HEK293 (cell line): ENCODE measurements around the gene PDIA6.

Experiments used
- CTCF ChIA-PET: fragments of 350-600 bp; formaldehyde crosslinking; extraction: SDS; loops from one replicate; lab custom pipeline; 2021; ENCODE audit warnings: antibody characterized with exemption; lab: Yijun Ruan, JAX
- POLR2A ChIA-PET: fragments of 300-600 bp; formaldehyde crosslinking; extraction: SDS; loops from one replicate; lab custom pipeline; 2020; ENCODE audit warnings: antibody characterized with exemption, inconsistent platforms; lab: Yijun Ruan, JAX
- H3K27ac ChIP-seq: fragments of 200-500 bp; sonication (Bioruptor generic); 2 replicates; pipeline ENCODE4 v1.5.1; 2014; ENCODE audit warnings: low read depth, low read length, control low read depth, inconsistent platforms; ENCODE audit errors: extremely low read depth
- H3K36me3 ChIP-seq, 2 experiments: fragments of 200-500 bp in 1 of 2; sonication (Bioruptor generic) in 1 of 2; 1 replicate in 1 of 2; 2 replicates in 1 of 2; pipeline ENCODE4 v1.5.1; 2014 to 2017; ENCODE audit warnings: inconsistent platforms in 2 of 2, low read length in 2 of 2; ENCODE audit not compliant: control insufficient read depth in 2 of 2, insufficient read depth in 1 of 2
- H3K4me1 ChIP-seq: fragments of 200-500 bp; sonication (Bioruptor generic); 2 replicates; pipeline ENCODE4 v1.5.1; 2014; ENCODE audit warnings: mild to moderate bottlenecking, low read length, inconsistent platforms; ENCODE audit not compliant: control insufficient read depth, insufficient read depth
- H3K4me3 ChIP-seq: 2 replicates; pipeline ENCODE4 v1.5.1; 2011; ENCODE audit warnings: low read depth, mild to moderate bottlenecking, control low read depth, low read length, moderate library complexity
- H3K9me3 ChIP-seq: fragments of 200-500 bp; sonication (Bioruptor generic); 2 replicates; pipeline ENCODE4 v1.5.1; 2014; ENCODE audit warnings: low read depth, low read length, inconsistent platforms; ENCODE audit not compliant: control insufficient read depth, insufficient read depth
- EGR2 ChIP-seq: fragments of 450-650 bp; formaldehyde crosslinking; IDR thresholded peaks from 2 replicates; pipeline ENCODE4 v1.5.1; 2016; ENCODE audit warnings: low read depth, missing biosample characterization, missing genetic modification characterization
- ZFP69B ChIP-seq: fragments of 450-650 bp; formaldehyde crosslinking; IDR thresholded peaks from 2 replicates; pipeline ENCODE4 v1.5.1; 2016; ENCODE audit warnings: missing biosample characterization, missing genetic modification characterization
- ZNF138 ChIP-seq: fragments of 450-650 bp; formaldehyde crosslinking; IDR thresholded peaks from 2 replicates; pipeline ENCODE4 v1.5.1; 2016; ENCODE audit warnings: missing biosample characterization, missing genetic modification characterization, borderline replicate concordance
- ZNF157 ChIP-seq: fragments of 450-650 bp; formaldehyde crosslinking; IDR thresholded peaks from 2 replicates; pipeline ENCODE4 v1.5.1; 2016; ENCODE audit warnings: missing biosample characterization, missing genetic modification characterization
- ZNF23 ChIP-seq: fragments of 450-650 bp; formaldehyde crosslinking; IDR thresholded peaks from 2 replicates; pipeline ENCODE4 v1.5.1; 2016; ENCODE audit warnings: missing biosample characterization, missing genetic modification characterization, borderline replicate concordance
- ZNF350 ChIP-seq: fragments of 450-650 bp; formaldehyde crosslinking; IDR thresholded peaks from 2 replicates; pipeline ENCODE4 v1.5.0; 2017; ENCODE audit warnings: missing biosample characterization, mild to moderate bottlenecking, missing genetic modification characterization
- ZNF548 ChIP-seq: fragments of 450-650 bp; formaldehyde crosslinking; IDR thresholded peaks from 2 replicates; pipeline ENCODE4 v1.5.1; 2016; ENCODE audit warnings: missing biosample characterization, missing genetic modification characterization
- ZNF623 ChIP-seq: fragments of 450-650 bp; formaldehyde crosslinking; IDR thresholded peaks from 2 replicates; pipeline ENCODE4 v1.5.1; 2016; ENCODE audit warnings: missing biosample characterization, missing genetic modification characterization
- TF ChIP-seq, protein P1 (sequence below): fragments of 450-650 bp; formaldehyde crosslinking; IDR thresholded peaks from 2 replicates; pipeline ENCODE4 v1.5.1; 2016; ENCODE audit warnings: missing biosample characterization, missing genetic modification characterization
- TF ChIP-seq, protein P2 (sequence below): fragments of 450-650 bp; formaldehyde crosslinking; IDR thresholded peaks from 2 replicates; pipeline ENCODE4 v1.5.1; 2017; ENCODE audit warnings: missing biosample characterization, missing genetic modification characterization
- TF ChIP-seq, protein P3 (sequence below): fragments of 450-650 bp; formaldehyde crosslinking; IDR thresholded peaks from 2 replicates; pipeline ENCODE4 v1.5.1; 2017; ENCODE audit warnings: missing biosample characterization, mild to moderate bottlenecking, missing genetic modification characterization, moderate library complexity
- TF ChIP-seq, protein P4 (sequence below): fragments of 450-650 bp; formaldehyde crosslinking; IDR thresholded peaks from 2 replicates; pipeline ENCODE4 v1.5.1; 2016; ENCODE audit warnings: missing biosample characterization, missing genetic modification characterization
- TF ChIP-seq, protein P5 (sequence below): fragments of 450-650 bp; formaldehyde crosslinking; conservative IDR thresholded peaks from 2 replicates; pipeline ENCODE4 v1.5.1; 2016; ENCODE audit warnings: low read depth, missing biosample characterization, missing genetic modification characterization
- TF ChIP-seq, protein P6 (sequence below): fragments of 450-650 bp; formaldehyde crosslinking; IDR thresholded peaks from 2 replicates; pipeline ENCODE4 v1.5.1; 2016; ENCODE audit warnings: missing biosample characterization, missing genetic modification characterization

The PDIA6 gene

DNA sequence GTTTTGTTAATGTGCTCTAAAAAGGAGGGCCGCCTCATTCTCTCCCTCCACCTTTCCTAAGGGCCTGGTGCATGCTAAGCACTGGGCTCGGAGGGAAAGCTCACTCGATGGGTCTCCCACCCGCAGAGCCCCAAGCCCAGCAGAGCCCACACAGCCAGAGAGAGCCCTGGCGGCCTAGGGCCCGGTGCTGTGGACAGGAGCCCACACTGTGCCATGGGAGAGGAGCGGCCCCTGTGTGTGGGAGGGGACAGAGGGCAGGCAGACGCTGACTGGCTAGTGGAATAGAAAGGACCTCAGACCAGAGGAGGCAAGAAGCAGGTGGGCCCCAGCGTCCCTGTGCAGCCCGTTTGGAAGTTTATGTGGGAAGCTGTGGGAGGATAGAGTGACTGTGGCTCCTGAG is 49.7 kb upstream of the PDIA6 start:
- Histone ChIP-seq H3K36me3 (no peaks in the 10 kb centered on the region), H3K4me3 (no peak overlapping the region), H3K27ac (no peak overlapping the region), H3K9me3 (no peaks in the 10 kb centered on the region), H3K4me1 (no peaks in the 10 kb centered on the region)
- ChIA-PET POLR2A (no interaction called here), CTCF (no interaction called here)
- TF ChIP-seq, protein P1, sequence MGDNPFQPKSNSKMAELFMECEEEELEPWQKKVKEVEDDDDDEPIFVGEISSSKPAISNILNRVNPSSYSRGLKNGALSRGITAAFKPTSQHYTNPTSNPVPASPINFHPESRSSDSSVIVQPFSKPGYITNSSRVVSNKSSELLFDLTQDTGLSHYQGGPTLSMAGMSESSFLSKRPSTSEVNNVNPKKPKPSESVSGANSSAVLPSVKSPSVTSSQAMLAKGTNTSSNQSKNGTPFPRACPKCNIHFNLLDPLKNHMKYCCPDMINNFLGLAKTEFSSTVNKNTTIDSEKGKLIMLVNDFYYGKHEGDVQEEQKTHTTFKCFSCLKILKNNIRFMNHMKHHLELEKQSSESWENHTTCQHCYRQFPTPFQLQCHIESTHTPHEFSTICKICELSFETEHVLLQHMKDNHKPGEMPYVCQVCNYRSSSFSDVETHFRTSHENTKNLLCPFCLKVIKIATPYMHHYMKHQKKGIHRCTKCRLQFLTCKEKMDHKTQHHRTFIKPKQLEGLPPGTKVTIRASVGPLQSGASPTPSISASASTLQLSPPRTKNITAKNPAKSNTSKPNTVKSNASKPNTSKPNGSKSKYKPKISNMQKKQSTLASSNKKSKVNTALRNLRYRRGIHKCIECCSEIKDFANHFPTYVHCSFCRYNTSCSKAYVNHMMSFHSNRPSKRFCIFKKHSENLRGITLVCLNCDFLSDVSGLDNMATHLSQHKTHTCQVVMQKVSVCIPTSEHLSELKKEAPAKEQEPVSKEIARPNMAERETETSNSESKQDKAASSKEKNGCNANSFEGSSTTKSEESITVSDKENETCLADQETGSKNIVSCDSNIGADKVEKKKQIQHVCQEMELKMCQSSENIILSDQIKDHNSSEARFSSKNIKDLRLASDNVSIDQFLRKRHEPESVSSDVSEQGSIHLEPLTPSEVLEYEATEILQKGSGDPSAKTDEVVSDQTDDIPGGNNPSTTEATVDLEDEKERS (tag by site-specific recombination) = no peak
- TF ChIP-seq EGR2 (tag by site-specific recombination) = peak; percentile 26; the same call in 1 of the 2 replicates
- TF ChIP-seq, protein P2, sequence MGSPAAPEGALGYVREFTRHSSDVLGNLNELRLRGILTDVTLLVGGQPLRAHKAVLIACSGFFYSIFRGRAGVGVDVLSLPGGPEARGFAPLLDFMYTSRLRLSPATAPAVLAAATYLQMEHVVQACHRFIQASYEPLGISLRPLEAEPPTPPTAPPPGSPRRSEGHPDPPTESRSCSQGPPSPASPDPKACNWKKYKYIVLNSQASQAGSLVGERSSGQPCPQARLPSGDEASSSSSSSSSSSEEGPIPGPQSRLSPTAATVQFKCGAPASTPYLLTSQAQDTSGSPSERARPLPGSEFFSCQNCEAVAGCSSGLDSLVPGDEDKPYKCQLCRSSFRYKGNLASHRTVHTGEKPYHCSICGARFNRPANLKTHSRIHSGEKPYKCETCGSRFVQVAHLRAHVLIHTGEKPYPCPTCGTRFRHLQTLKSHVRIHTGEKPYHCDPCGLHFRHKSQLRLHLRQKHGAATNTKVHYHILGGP (tag by site-specific recombination) = no peak

DNA sequence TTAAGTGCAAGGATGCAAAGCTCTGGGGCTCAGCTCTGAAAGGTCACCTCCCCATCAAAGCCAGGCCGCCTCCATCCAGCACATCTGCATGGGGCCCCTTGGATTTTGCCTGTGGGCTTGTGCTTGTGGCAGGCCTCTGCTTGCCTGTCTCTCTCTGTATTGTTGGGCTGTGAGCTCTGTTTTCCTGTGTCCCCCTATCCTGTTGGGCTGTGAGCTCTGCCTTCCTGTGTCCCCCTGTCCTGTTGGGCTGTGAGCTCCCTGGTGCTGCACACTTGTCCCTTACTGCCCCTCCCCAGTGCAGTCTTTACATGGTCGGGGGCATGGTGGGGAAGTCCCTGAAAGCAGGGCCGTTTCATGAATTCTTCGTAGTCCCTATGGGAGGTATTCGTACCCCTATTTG is 49.2 kb upstream of the PDIA6 start:
- Histone ChIP-seq H3K9me3 (no peaks in the 10 kb centered on the region), H3K4me3 (no peak overlapping the region), H3K27ac (no peak overlapping the region), H3K4me1 (no peaks in the 10 kb centered on the region), H3K36me3 (no peaks in the 10 kb centered on the region)
- CTCF ChIA-PET = no interaction called here
- TF ChIP-seq ZFP69B (tag by site-specific recombination) = no peak
- TF ChIP-seq, protein P3, sequence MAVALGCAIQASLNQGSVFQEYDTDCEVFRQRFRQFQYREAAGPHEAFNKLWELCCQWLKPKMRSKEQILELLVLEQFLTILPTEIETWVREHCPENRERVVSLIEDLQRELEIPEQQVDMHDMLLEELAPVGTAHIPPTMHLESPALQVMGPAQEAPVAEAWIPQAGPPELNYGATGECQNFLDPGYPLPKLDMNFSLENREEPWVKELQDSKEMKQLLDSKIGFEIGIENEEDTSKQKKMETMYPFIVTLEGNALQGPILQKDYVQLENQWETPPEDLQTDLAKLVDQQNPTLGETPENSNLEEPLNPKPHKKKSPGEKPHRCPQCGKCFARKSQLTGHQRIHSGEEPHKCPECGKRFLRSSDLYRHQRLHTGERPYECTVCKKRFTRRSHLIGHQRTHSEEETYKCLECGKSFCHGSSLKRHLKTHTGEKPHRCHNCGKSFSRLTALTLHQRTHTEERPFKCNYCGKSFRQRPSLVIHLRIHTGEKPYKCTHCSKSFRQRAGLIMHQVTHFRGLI (tag by site-specific recombination) = peak; percentile 72; the same call in 1 of the 2 replicates
- POLR2A ChIA-PET = no interaction called here

DNA sequence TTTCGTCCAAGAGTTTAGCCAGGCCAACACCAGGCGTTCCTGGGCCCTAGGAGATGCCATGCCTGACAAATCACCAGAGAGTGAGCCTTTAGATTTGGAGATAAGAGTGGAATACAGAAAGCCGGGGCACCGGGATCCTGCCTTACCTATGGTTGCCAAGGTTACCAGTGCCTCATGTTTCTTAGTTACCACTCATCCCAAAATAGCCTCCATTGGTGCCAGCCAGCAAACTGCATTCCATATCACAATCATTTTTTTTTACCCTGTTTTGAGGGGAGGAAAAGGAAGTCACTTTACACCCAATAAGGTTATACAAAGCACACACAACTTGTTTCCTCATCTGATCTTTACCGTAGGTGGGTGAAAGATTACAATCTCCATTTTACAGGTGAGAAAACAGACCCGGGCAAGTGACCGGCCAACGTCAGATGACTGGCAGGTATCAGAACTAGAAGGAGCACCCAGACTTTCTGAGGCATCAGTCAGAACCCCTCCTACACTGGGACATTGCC is 48.3 kb upstream of the PDIA6 start:
- ChIA-PET POLR2A (no interaction called here), CTCF (no interaction called here)
- no peaks in the 10 kb centered on the region for H3K36me3 ChIP-seq
- no peaks in the 10 kb centered on the region for H3K4me1 ChIP-seq
- H3K27ac ChIP-seq = no peak overlapping the region
- no peak overlapping the region for H3K4me3 ChIP-seq
- H3K9me3 ChIP-seq = no peaks in the 10 kb centered on the region
- TF ChIP-seq, protein P4, sequence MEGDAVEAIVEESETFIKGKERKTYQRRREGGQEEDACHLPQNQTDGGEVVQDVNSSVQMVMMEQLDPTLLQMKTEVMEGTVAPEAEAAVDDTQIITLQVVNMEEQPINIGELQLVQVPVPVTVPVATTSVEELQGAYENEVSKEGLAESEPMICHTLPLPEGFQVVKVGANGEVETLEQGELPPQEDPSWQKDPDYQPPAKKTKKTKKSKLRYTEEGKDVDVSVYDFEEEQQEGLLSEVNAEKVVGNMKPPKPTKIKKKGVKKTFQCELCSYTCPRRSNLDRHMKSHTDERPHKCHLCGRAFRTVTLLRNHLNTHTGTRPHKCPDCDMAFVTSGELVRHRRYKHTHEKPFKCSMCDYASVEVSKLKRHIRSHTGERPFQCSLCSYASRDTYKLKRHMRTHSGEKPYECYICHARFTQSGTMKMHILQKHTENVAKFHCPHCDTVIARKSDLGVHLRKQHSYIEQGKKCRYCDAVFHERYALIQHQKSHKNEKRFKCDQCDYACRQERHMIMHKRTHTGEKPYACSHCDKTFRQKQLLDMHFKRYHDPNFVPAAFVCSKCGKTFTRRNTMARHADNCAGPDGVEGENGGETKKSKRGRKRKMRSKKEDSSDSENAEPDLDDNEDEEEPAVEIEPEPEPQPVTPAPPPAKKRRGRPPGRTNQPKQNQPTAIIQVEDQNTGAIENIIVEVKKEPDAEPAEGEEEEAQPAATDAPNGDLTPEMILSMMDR = no peak
- TF ChIP-seq ZNF138 (tag by site-specific recombination) = no peak
- TF ChIP-seq, protein P5, sequence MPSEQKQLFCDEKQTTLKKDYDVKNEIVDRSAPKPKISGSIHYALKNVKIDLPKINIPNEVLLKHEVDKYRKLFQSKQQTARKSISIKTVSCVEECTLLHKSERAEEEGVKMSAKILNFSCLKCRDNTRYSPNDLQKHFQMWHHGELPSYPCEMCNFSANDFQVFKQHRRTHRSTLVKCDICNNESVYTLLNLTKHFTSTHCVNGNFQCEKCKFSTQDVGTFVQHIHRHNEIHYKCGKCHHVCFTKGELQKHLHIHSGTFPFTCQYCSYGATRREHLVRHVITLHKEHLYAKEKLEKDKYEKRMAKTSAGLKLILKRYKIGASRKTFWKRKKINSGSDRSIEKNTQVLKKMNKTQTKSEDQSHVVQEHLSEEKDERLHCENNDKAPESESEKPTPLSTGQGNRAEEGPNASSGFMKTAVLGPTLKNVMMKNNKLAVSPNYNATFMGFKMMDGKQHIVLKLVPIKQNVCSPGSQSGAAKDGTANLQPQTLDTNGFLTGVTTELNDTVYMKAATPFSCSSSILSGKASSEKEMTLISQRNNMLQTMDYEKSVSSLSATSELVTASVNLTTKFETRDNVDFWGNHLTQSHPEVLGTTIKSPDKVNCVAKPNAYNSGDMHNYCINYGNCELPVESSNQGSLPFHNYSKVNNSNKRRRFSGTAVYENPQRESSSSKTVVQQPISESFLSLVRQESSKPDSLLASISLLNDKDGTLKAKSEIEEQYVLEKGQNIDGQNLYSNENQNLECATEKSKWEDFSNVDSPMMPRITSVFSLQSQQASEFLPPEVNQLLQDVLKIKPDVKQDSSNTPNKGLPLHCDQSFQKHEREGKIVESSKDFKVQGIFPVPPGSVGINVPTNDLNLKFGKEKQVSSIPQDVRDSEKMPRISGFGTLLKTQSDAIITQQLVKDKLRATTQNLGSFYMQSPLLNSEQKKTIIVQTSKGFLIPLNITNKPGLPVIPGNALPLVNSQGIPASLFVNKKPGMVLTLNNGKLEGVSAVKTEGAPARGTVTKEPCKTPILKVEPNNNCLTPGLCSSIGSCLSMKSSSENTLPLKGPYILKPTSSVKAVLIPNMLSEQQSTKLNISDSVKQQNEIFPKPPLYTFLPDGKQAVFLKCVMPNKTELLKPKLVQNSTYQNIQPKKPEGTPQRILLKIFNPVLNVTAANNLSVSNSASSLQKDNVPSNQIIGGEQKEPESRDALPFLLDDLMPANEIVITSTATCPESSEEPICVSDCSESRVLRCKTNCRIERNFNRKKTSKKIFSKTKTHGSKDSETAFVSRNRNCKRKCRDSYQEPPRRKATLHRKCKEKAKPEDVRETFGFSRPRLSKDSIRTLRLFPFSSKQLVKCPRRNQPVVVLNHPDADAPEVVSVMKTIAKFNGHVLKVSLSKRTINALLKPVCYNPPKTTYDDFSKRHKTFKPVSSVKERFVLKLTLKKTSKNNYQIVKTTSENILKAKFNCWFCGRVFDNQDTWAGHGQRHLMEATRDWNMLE (tag by site-specific recombination) = no peak
- TF ChIP-seq ZNF350 = no peak
- no peak for TF ChIP-seq ZNF23
- TF ChIP-seq, protein P6, sequence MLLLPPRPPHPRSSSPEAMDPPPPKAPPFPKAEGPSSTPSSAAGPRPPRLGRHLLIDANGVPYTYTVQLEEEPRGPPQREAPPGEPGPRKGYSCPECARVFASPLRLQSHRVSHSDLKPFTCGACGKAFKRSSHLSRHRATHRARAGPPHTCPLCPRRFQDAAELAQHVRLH (tag by site-specific recombination) = no peak
- no peak for TF ChIP-seq ZNF157 (tag by site-specific recombination)
- TF ChIP-seq ZNF623 (tag by site-specific recombination) = no peak
- no peak for TF ChIP-seq ZNF548 (tag by site-specific recombination)
